CD4-positive, alpha-beta T cell (primary cell): ENCODE data around the gene FMNL2. TPM values are rescaled to one million over a fixed set of nuclear protein-coding genes. Genes with fewer than 3 reads are reported as not detected.

Experiments
- ATAC-seq: fragments of 200-7000 bp; cut with Tn5 transposase; one replicate; pipeline ENCODE4 v1.10.0; 2022; ENCODE audit warnings: mild to moderate bottlenecking; ENCODE audit not compliant: poor library complexity
- CTCF ChIA-PET: fragments of 350-600 bp; sonication (Branson Sonifier 250); formaldehyde crosslinking; loops from one replicate; lab custom pipeline; 2021; ENCODE audit warnings: antibody characterized with exemption, inconsistent platforms; lab: Charles Lee
- POLR2A ChIA-PET: fragments of 350-600 bp; sonication (Branson Sonifier 250); formaldehyde crosslinking; loops from one replicate; lab custom pipeline; 2021; ENCODE audit warnings: antibody characterized with exemption, inconsistent platforms; lab: Charles Lee
- DNase-seq, 14 experiments: peaks; one replicate each; pipeline ENCODE4 v3.0.0-alpha.2; 2013 to 2020; ENCODE audit warnings: mixed read lengths in 2 of 14
- H3K27ac ChIP-seq, 2 donors: one replicate each; pipeline versions ENCODE4 v1.5.1 to v1.7.0; 2013; ENCODE audit warnings: low read length in 2 of 2, low read depth in 1 of 2, mild to moderate bottlenecking in 1 of 2
- H3K27me3 ChIP-seq, 2 experiments: 1 replicate in 1 of 2; 2 replicates in 1 of 2; pipeline versions ENCODE4 v1.6.1 to v1.7.0; 2013; ENCODE audit warnings: low read length in 2 of 2, control low read depth in 1 of 2, mild to moderate bottlenecking in 1 of 2, moderate library complexity in 1 of 2; ENCODE audit not compliant: insufficient read depth in 2 of 2, control insufficient read depth in 1 of 2
- H3K36me3 ChIP-seq: one replicate; pipeline ENCODE4 v1.6.1; 2013; ENCODE audit warnings: low read length, control low read depth; ENCODE audit not compliant: insufficient read depth
- H3K4me1 ChIP-seq: one replicate; pipeline ENCODE4 v1.6.1; 2013; ENCODE audit warnings: low read length, control low read depth; ENCODE audit not compliant: insufficient read depth
- H3K4me3 ChIP-seq: one replicate; pipeline ENCODE4 v1.5.1; 2013; ENCODE audit warnings: mild to moderate bottlenecking, low read length, moderate library complexity
- H3K9me3 ChIP-seq, 2 experiments: 1 replicate in 1 of 2; 2 replicates in 1 of 2; pipeline versions ENCODE4 v1.6.1 to v1.7.0; 2013; ENCODE audit warnings: low read length in 2 of 2, mild to moderate bottlenecking in 2 of 2, control low read depth in 1 of 2, moderate library complexity in 1 of 2; ENCODE audit not compliant: control insufficient read depth in 1 of 2, insufficient read depth in 1 of 2
- H3K27ac Mint-ChIP-seq: one replicate; pipeline ENCODE4 v1.8.0; 2020; ENCODE audit warnings: mixed read lengths
- H3K27me3 Mint-ChIP-seq: one replicate; pipeline ENCODE4 v1.8.0; 2021; ENCODE audit warnings: mixed read lengths
- H3K36me3 Mint-ChIP-seq: one replicate; pipeline ENCODE4 v1.8.0; 2021; ENCODE audit warnings: low read depth, mixed read lengths
- H3K4me1 Mint-ChIP-seq: one replicate; pipeline ENCODE4 v1.8.0; 2021; ENCODE audit warnings: low read depth, mixed read lengths
- H3K4me3 Mint-ChIP-seq: one replicate; pipeline ENCODE4 v1.8.0; 2020; ENCODE audit warnings: mild to moderate bottlenecking, mixed read lengths
- H3K9me3 Mint-ChIP-seq: one replicate; pipeline ENCODE4 v1.8.0; 2020; ENCODE audit warnings: mixed read lengths
- CTCF ChIP-seq: fragments of 200-600 bp; IDR thresholded peaks from one replicate; pipeline ENCODE4 v1.8.0; 2022; ENCODE audit warnings: antibody characterized with exemption, mild to moderate bottlenecking
- intact Hi-C, 2 experiments: fragments of 100-400 bp; cut with DNase I in 1 of 2; cut with micrococcal nuclease in 1 of 2; formaldehyde crosslinking; loops; one replicate each; pipeline versions ENCODE4 v1.15.1 to v1.9.0; 2023 to 2025; cut with DNase I, micrococcal nuclease
- total RNA-seq, 174 experiments: library from RNA in 2 of 174; stranded (reverse) in 2 of 174; gene quantifications; one replicate each; pipeline ENCODE4 v1.2.3 and lab custom pipeline; 2021 to 2026

FMNL2 gene
- total RNA-seq, 2 experiments from 2014 or later: 0.30 to 0.31 TPM

- Mint-ChIP-seq H3K27ac (no peak overlapping the region), H3K4me1 (no peaks in the 10 kb centered on the region), H3K27me3 (peaks cover 27% of the 10 kb centered on the region), H3K4me3 (no peak overlapping the region), H3K9me3 (no peaks in the 10 kb centered on the region), H3K36me3 (no peaks in the 10 kb centered on the region)
- intact Hi-C loops: no loop called here
- no peaks in the 10 kb centered on the region for H3K27me3 ChIP-seq
- H3K4me1 ChIP-seq: no peaks in the 10 kb centered on the region
- DNase-seq: no peak
- no peak overlapping the region for H3K27ac ChIP-seq
- no peaks in the 10 kb centered on the region for H3K36me3 ChIP-seq
- no peak for TF ChIP-seq CTCF
- H3K9me3 ChIP-seq: no peaks in the 10 kb centered on the region
- ChIA-PET POLR2A (no interaction called here), CTCF (no interaction called here)
- H3K4me3 ChIP-seq: no peak overlapping the region
- no peak for ATAC-seq
These were observed 85.4 kb downstream of the FMNL2 start for GRCh38 chr2:152420363-152420762.

GRCh38 chr2:152420936-152421335 is 86.0 kb downstream of the FMNL2 start:
- H3K4me3 Mint-ChIP-seq: no peak overlapping the region
- no peaks in the 10 kb centered on the region for H3K4me1 Mint-ChIP-seq
- H3K36me3 ChIP-seq: no peaks in the 10 kb centered on the region
- no peak overlapping the region for H3K27ac Mint-ChIP-seq
- ATAC-seq: no peak
- no peaks in the 10 kb centered on the region for H3K4me1 ChIP-seq
- H3K36me3 Mint-ChIP-seq: no peaks in the 10 kb centered on the region
- no peak overlapping the region for H3K27ac ChIP-seq
- intact Hi-C loops: no loop called here
- no peak for TF ChIP-seq CTCF
- H3K27me3 Mint-ChIP-seq: peaks cover 27% of the 10 kb centered on the region
- ChIA-PET POLR2A (no interaction called here), CTCF (no interaction called here)
- no peaks in the 10 kb centered on the region for H3K9me3 Mint-ChIP-seq
- H3K9me3 ChIP-seq: no peaks in the 10 kb centered on the region
- no peaks in the 10 kb centered on the region for H3K27me3 ChIP-seq
- peak in 1 of 14 experiments; percentile 5 for DNase-seq
- no peak overlapping the region for H3K4me3 ChIP-seq

- Mint-ChIP-seq H3K4me3 (no peak overlapping the region), H3K36me3 (no peaks in the 10 kb centered on the region), H3K27ac (no peak overlapping the region), H3K9me3 (no peaks in the 10 kb centered on the region), H3K4me1 (no peaks in the 10 kb centered on the region), H3K27me3 (peaks cover 24% of the 10 kb centered on the region)
- DNase-seq: peak in 3 of 14 experiments; percentile 18 to 65 (median 52)
- H3K4me3 ChIP-seq: no peak overlapping the region
- ChIA-PET CTCF (no interaction called here), POLR2A (no interaction called here)
- no peak overlapping the region for H3K27ac ChIP-seq
- H3K36me3 ChIP-seq: no peaks in the 10 kb centered on the region
- TF ChIP-seq CTCF: no peak
- ATAC-seq: no peak
- intact Hi-C loops: no loop called here
- peaks cover 0 to 3% of the 10 kb centered on the region in 2 experiments for H3K27me3 ChIP-seq
- H3K9me3 ChIP-seq: no peaks in the 10 kb centered on the region
- H3K4me1 ChIP-seq: no peaks in the 10 kb centered on the region
These were observed 86.8 kb downstream of the FMNL2 start for GRCh38 chr2:152421521-152422370.
